Superior temporal gyrus (tissue), 1 donor: ENCODE results near the gene P4HTM.

Source experiments
- DNase-seq: peaks from one replicate; pipeline ENCODE4 v3.0.0-alpha.2; 2016; ENCODE audit errors: extremely low spot score

P4HTM gene

GRCh38 chr3:48984663-48985062 lies 5.4 kb upstream of the P4HTM start:
- no peak for DNase-seq

DNA sequence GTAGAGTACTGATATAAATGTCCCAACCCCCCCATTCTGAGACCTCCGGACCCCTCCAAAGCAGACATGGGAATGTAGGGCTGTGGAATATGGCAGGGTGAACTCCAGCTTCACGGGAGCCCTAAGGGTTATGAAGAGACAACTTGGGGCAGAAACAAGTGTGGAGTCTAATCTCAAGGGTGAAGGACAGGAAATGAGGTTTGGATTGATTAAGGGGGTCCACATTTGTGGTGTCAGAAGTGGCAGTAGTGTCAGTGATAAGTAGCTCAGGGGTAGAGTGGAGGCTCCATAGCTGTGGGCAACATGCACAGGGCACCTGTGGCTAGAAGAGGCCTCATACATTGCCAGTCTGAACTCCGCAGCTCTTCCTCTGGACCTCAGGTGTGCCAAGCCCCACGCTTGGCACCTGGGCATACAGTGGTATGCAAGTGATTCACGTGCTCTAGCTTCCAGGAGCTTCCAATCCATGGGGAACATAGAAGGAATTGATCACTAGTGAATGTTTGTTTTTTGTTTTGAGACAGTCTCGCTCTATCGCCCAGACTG lies 4.1 kb upstream of the P4HTM start:
- no peak for DNase-seq

GRCh38 chr3:48989126-48989795 lies 780 bp upstream of the P4HTM start:
- no peak for DNase-seq

- peak; percentile 67 for DNase-seq
Observed at GRCh38 chr3:48990636-48991469, 812 bp downstream of the P4HTM start.

DNA sequence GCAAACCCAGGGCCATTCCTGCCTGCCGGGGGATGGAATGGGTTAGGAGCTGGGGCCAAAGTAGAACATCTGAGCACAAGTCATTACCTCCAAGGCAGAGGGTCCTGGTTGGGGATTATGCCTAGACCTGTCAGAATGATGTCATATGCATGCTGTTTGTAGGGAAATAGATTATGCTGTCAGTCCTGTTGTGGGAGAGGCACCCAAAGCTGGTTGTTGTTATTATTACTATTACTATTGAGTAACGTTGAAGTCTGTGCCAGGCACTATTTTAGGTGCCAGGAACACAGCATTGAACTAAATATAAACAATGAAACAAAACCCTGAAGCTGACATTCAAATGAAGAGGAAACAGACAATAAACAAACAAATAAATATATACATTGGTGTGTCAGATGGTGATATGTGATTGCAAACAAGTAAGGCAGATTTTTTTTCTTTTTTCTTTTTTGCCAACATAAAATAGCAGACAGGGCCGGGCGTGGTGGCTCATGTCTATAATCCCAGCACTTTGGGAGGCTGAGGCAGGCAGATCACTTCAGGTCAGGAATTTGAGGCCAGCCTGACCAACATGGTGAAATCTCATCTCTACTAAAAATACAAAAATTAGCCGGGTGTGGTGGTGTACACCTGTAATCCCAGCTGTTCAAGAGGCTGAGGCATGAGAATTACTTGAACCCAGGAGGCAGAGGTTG lies 2.0 kb downstream of the P4HTM start:
- DNase-seq: no peak

DNA sequence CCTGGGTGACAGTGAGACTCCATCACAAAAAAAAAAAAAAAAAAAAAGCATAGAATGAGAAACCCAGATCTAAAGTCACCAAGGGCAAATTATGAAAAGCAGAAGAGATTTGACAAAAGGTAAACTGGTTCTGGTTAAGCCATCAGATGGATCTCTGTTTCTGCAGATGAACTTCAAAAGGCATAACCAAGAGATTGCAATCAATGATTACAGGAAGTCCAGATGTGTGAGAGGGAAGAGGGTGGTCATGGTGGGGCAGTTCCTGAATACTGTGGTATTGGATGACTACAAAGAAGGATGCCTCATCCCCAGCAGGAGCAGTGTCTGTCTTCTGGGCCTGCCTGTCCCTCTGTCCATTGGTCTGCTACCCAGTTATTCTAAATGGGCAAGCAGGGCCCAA lies 3.8 kb downstream of the P4HTM start:
- no peak for DNase-seq

- no peak for DNase-seq
Observed at GRCh38 chr3:48996640-48997039, 6.6 kb downstream of the P4HTM start.

GRCh38 chr3:48997102-48997635 lies 7.1 kb downstream of the P4HTM start:
- no peak for DNase-seq

DNA sequence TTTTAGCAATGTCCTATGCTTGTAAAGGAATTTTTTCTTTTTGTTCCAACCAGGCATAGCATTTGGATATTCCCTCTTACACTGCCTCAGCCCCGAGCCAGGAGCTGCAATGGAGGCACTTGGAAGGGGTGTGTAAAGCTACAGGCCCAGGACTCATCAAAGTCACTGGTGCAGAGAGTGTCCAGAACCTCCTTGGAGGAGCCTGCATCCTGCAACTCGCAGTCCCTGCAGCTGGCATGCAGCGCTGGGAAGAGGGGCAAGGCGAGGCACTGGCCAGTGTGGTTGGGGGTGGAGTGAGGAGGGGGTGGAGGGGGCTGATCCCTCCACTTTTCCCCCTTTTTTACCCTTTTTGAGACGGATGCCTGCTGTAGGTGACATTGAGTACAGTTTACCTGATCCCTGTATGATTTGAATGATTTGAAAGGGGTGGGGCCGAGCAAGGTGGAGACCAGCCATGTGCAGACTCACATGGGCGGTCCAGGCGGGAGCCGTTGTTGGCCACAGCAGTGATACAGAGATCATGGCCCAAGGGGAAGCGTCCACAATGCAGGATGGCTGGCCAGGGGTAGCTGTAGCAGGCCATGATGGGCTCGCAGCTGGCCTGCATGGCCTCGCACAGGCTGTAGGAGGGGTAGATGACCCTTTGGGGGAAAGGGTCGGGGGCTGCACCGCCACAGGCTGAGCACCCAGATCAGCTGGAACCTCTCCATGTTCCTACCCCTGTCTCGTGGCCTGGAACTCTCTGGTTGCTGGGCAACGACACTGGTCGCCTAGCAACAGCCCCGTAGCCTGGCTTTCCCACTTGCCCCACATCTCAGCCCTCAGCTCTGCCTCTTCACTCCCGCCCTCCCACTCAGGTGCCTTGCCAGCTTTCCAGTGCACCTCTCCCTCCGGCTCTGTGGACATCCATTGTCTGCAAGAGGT lies 7.9 kb downstream of the P4HTM start:
- no peak for DNase-seq

DNA sequence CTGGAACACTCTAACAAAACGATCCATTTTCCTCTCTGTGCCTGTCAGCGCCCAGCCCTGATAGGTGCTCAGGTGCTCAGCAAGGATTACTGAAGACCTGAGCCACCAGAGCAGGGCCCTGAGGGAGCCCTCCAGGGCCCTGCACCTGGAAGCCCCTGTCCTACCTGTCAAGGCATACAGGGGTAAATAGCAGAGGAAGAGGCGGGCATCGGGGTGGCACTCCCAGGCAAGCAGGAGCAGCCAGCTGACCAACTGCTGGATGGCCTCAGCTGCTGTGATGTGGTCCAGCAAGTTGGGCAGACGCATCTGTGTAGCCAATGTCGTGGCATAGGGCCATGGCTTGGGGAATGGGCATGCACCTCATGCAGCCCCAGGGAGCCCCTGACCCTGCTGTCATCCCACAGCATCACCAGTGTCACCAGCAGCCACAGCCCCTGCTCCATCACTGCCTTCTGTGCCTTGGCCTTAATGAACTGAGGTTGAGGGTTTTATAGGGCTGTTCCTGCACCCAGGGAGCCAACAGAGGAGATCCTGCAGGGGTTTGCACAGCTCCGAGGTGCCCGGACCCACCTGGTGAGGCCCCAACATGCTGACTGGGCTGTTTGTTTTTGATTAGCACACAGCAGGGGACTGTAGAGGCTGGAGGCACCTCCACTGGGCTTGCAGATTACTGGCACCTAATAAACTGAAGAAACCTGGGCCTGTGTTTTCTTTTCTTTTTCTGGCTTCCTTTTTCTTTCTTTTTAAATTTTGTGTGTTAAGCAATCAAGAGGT lies 9.2 kb downstream of the P4HTM start:
- no peak for DNase-seq

DNA sequence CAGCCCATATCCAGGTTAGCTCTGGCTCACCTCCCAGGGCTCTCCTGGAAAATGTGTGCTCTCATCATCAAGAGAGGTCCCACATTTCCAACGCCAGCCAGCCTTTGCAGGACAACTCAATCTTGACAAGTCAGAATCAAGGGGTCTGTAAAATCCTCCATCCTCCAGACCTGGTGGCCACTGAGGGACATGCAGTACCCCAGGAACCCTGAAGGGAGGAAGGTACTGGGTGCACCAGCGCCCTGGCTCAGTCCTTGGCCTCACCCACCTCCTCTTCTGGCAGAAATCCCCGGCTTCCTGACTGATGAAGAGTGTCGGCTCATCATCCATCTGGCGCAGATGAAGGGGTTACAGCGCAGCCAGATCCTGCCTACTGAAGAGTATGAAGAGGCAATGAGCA lies 11.1 kb downstream of the P4HTM start:
- DNase-seq: no peak

DNA sequence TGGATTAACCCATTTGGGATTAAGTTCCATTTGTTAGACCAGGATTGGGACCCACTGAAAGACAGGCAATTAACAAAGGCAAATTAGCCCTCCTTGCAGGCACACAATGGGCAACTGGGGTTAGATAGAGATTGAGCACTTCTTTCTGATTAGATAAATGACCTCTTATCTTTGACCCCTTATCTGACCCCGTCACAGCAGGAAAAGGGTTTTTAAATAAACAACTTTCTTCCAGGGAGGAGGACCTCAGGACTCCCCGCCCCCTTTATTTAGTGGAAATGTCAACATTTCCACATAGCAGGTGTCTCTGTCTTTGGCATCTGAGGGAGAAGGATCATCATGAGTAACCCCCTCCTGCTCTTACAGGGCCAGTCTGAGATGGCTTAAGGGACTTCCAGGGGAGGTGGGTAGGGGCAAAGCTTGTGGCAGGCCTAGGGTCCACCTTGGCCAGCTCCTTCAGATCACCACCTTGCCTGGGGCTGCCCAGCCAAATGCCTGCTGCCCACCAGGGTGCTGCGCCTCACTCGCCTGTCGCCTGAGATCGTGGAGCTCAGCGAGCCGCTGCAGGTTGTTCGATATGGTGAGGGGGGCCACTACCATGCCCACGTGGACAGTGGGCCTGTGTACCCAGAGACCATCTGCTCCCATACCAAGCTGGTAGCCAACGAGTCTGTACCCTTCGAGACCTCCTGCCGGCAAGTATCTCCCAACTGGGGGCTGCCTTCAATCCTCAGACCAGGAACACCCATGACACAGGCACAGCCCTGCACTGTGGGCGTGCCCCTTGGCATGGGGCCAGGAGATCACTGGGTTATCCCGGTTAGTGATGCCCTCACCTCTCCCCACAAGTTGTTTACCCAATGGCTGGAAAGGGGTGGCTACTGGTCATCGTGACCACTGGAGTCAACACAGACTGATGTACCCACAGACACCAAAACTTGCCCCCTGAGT lies 14.6 kb downstream of the P4HTM start:
- DNase-seq: no peak

DNA sequence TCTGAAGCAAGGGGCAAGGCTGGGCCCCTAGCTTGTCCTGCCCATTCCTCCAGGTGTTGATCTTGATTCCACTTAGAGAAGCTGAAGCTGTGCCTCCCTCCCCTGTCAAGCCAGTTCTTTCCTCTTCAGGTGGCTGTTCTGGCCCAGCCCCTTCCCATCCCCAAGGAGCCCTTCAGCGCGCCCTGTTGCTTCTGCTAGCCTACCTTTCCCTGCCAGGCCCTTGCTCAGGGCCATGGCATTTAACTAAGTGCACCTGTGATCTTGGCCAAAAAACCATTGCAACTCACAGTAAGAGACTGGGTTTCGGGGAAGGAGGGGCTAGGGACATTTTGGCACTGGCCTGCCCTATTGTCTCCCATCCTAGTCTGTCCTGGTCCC lies 15.3 kb downstream of the P4HTM start:
- no peak for DNase-seq

GRCh38 chr3:49005998-49006397 lies 16.0 kb downstream of the P4HTM start:
- no peak for DNase-seq

- DNase-seq: peak; percentile 33
Observed at GRCh38 chr3:49006408-49007067, 16.5 kb downstream of the P4HTM start.

DNA sequence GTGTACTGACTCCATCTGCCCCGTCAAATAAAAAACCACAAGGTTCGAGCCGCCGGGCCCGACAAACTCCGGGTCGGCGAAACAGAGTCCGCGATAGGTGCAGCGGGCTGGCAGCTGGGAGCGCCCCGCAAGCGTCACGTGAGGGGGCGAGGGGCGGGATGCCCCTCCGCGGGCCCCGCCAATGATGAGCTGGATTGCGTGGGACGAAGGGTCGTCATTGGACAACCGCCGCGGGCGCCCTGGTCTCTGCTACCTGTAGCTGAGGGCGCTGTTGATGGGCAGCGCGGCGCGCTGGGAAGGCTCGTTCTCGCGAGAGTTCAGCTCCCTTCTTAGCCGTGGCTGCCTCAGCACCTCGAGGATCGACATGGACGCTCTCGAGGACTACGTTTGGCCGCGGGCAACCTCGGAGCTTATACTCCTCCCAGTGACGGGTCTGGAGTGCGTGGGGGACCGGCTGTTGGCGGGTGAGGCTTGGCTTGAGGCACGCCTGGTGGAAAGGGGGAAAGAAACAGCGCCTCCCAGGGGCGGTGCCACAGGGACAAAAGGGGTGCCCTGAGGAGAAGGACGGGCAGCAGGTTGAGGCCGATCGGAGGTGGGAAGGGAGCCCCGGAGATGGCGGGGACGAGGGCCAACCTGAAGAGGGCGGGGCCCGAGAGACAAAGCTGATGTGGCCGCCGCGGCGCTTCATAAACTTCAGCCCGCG lies 17.2 kb downstream of the P4HTM start, which contains the start of gene WDR6:
Gene WDR6 (plus strand): TSS at position 324 of the 703 bp plus-strand sequence. CDS start 41 bp downstream, at position 365.
- peak; percentile 96 for DNase-seq

GRCh38 chr3:49007771-49008528 lies 17.9 kb downstream of the P4HTM start:
- DNase-seq: peak; percentile 32
